ENCODE measurements around the gene TBC1D22A.

The TBC1D22A gene

GRCh38 chr22:47201186-47201995 lies 438.9 kb downstream of the TBC1D22A start:
- no peak overlapping the region for H3K4me3 ChIP-seq (ENCODE audit: low read length)
- no peaks in the 10 kb centered on the region for H3K4me1 ChIP-seq (ENCODE audit: low read length)
- H3K9me3 ChIP-seq (ENCODE audit: insufficient read depth, low read length), result no peaks in the 10 kb centered on the region
- no peak overlapping the region for H3K9ac ChIP-seq (ENCODE audit: low read length)
- H3K4me2 ChIP-seq (ENCODE audit: low read length), result no peak overlapping the region
- H3K27me3 ChIP-seq (ENCODE audit: low read depth, low read length), result no peaks in the 10 kb centered on the region
- TF ChIP-seq EZH2phosphoT487 (IDR thresholded peaks at IDR 0.05; ENCODE audit: low read depth) (no peak), CTCF (IDR thresholded peaks at IDR 0.05; ENCODE audit: low read depth, low read length) (no peak)
- no peak overlapping the region for H3K27ac ChIP-seq (ENCODE audit: low read length)
- H2AFZ ChIP-seq (ENCODE audit: low read depth, low read length), result no peak overlapping the region
- H3K36me3 ChIP-seq (replicated peaks; ENCODE audit: low read depth, low read length), result no peaks in the 10 kb centered on the region
- H3K79me2 ChIP-seq (ENCODE audit: low read length), result no peaks in the 10 kb centered on the region
- H4K20me1 ChIP-seq (ENCODE audit: insufficient read depth, low read length), result no peaks in the 10 kb centered on the region; the same call in none of the 2 replicates

GRCh38 chr22:47201996-47202818 lies 439.8 kb downstream of the TBC1D22A start:
- Histone ChIP-seq H3K4me1 (ENCODE audit: low read length) (no peaks in the 10 kb centered on the region), H2AFZ (ENCODE audit: low read depth, low read length) (no peak overlapping the region), H4K20me1 (ENCODE audit: insufficient read depth, low read length) (no peaks in the 10 kb centered on the region; the same call in 1 of the 2 replicates), H3K27ac (ENCODE audit: low read length) (no peak overlapping the region), H3K4me2 (ENCODE audit: low read length) (no peak overlapping the region), H3K79me2 (ENCODE audit: low read length) (no peaks in the 10 kb centered on the region), H3K36me3 (replicated peaks; ENCODE audit: low read depth, low read length) (no peaks in the 10 kb centered on the region), H3K9ac (ENCODE audit: low read length) (no peak overlapping the region), H3K9me3 (ENCODE audit: insufficient read depth, low read length) (no peaks in the 10 kb centered on the region), H3K27me3 (ENCODE audit: low read depth, low read length) (no peaks in the 10 kb centered on the region), H3K4me3 (ENCODE audit: low read length) (no peak overlapping the region)
- TF ChIP-seq CTCF (IDR thresholded peaks at IDR 0.05; ENCODE audit: low read depth, low read length) (no peak), EZH2phosphoT487 (IDR thresholded peaks at IDR 0.05; ENCODE audit: low read depth) (no peak)

GRCh38 chr22:47202819-47203553 lies 440.5 kb downstream of the TBC1D22A start:
- Histone ChIP-seq H3K27ac (ENCODE audit: low read length) (no peak overlapping the region), H3K9me3 (ENCODE audit: insufficient read depth, low read length) (no peaks in the 10 kb centered on the region), H3K4me3 (ENCODE audit: low read length) (no peak overlapping the region), H3K4me2 (ENCODE audit: low read length) (no peak overlapping the region), H4K20me1 (ENCODE audit: insufficient read depth, low read length) (no peaks in the 10 kb centered on the region; the same call in 1 of the 2 replicates), H3K79me2 (ENCODE audit: low read length) (no peaks in the 10 kb centered on the region), H3K4me1 (ENCODE audit: low read length) (no peaks in the 10 kb centered on the region), H2AFZ (ENCODE audit: low read depth, low read length) (no peak overlapping the region), H3K36me3 (replicated peaks; ENCODE audit: low read depth, low read length) (no peaks in the 10 kb centered on the region), H3K9ac (ENCODE audit: low read length) (no peak overlapping the region), H3K27me3 (ENCODE audit: low read depth, low read length) (no peaks in the 10 kb centered on the region)
- no peak for TF ChIP-seq EZH2phosphoT487 (IDR thresholded peaks at IDR 0.05; ENCODE audit: low read depth)
- no peak for TF ChIP-seq CTCF (IDR thresholded peaks at IDR 0.05; ENCODE audit: low read depth, low read length)

Measured in OCI-LY3 (cell line).